Gastroesophageal sphincter (tissue), 4 donors: ENCODE data around the gene SMARCA2. TPM values are rescaled to one million over a fixed set of nuclear protein-coding genes. Genes with fewer than 3 reads are reported as not detected.

Experiments
- ATAC-seq: fragments of 150-250 bp; one replicate; pipeline ENCODE4 v1.9.1; 2016; ENCODE audit warnings: mild to moderate bottlenecking, moderate library complexity
- H3K27ac ChIP-seq, 4 donors: fragments of 200-600 bp; sonication (generic) in 3 of 4; 1 replicate in 3 of 4; 2 replicates in 1 of 4; pipeline ENCODE4 v1.5.1; 2016 to 2019
- H3K27me3 ChIP-seq: fragments of 200-600 bp; sonication (generic); one replicate; pipeline ENCODE4 v1.5.1; 2019
- H3K36me3 ChIP-seq, 2 donors: fragments of 200-600 bp; sonication (generic); one replicate each; pipeline ENCODE4 v1.5.1; 2019; ENCODE audit warnings: control low read depth in 1 of 2
- H3K4me1 ChIP-seq, 3 donors: fragments of 200-600 bp; sonication (generic); 1 replicate in 2 of 3; 2 replicates in 1 of 3; pipeline ENCODE4 v1.5.1; 2016 to 2019; ENCODE audit warnings: control low read depth in 2 of 3
- H3K4me3 ChIP-seq, 2 donors: fragments of 200-600 bp; sonication (generic); one replicate each; pipeline ENCODE4 v1.5.1; 2019; ENCODE audit warnings: mild to moderate bottlenecking in 1 of 2, moderate library complexity in 1 of 2
- H3K9me3 ChIP-seq, 3 donors: fragments of 200-600 bp; sonication (generic); one replicate each; pipeline ENCODE4 v1.5.1; 2017 to 2019; ENCODE audit warnings: control low read depth in 2 of 3
- CTCF ChIP-seq, 4 experiments: fragments of 200-600 bp in 2 of 4; fragments of 450-650 bp in 2 of 4; sonication (generic) in 1 of 4; IDR thresholded peaks; one replicate each; pipeline ENCODE4 v1.5.1; 2017 to 2019; ENCODE audit warnings: antibody characterized with exemption in 4 of 4, mild to moderate bottlenecking in 2 of 4, moderate library complexity in 2 of 4
- EP300 ChIP-seq: sonication (generic); formaldehyde crosslinking; IDR thresholded peaks from one replicate; pipeline ENCODE4 v1.6.1; 2017; ENCODE audit warnings: antibody characterized with exemption, mild to moderate bottlenecking
- POLR2A ChIP-seq, 2 donors: fragments of 450-650 bp; IDR thresholded peaks; one replicate each; pipeline ENCODE4 v1.6.1; 2017; ENCODE audit warnings: antibody characterized with exemption in 2 of 2, mild to moderate bottlenecking in 2 of 2, moderate library complexity in 1 of 2
- POLR2AphosphoS5 ChIP-seq: sonication (generic); formaldehyde crosslinking; IDR thresholded peaks from one replicate; pipeline ENCODE4 v1.6.1; 2017; ENCODE audit warnings: antibody characterized with exemption
- WGBS, 2 donors: methylation state at CpG; one replicate each; pipeline ENCODE4 v1.1.5; 2018; ENCODE audit warnings: low coverage in 1 of 2; 5-methylcytosine and 5-hydroxymethylcytosine counted together
- total RNA-seq, 4 donors: library from RNA; depleted of rRNA; stranded (reverse); fragments of >200 nt; gene quantifications; one replicate each; pipeline ENCODE4 v1.1.0, GENCODE V29; 2016

SMARCA2 gene
- total RNA-seq, 4 donors from 2014 or later, result 90.5 to 133 (median 98.5) TPM

GRCh38 chr9:2227144-2227867, 212.2 kb downstream of the SMARCA2 start:
- H3K27me3 ChIP-seq, result no peaks in the 10 kb centered on the region
- peak; percentile 80 for ATAC-seq
- no peaks in the 10 kb centered on the region for H3K4me1 ChIP-seq
- TF ChIP-seq CTCF (IDR thresholded peaks at IDR 0.05), result no peak
- TF ChIP-seq POLR2AphosphoS5, result peak; percentile 29
- no peaks in the 10 kb centered on the region for H3K9me3 ChIP-seq
- H3K36me3 ChIP-seq, result no peaks in the 10 kb centered on the region
- peak overlapping the region in 1 of 4 donors; percentile 24 for H3K27ac ChIP-seq
- H3K4me3 ChIP-seq, result no peak overlapping the region
- 80% methylated on average over 3 of the region's 4 CpGs; no CpG with 5 or more reads in 1 of the 2 donors for WGBS, 2 donors

GRCh38 chr9:2228132-2228531, 213.0 kb downstream of the SMARCA2 start:
- TF ChIP-seq CTCF (IDR thresholded peaks at IDR 0.05), result peak in 1 of 4 experiments; percentile 50
- no peak for TF ChIP-seq POLR2AphosphoS5
- no peak for TF ChIP-seq EP300
- WGBS, 2 donors, result 35% methylated on average over 2 of the region's 2 CpGs; no CpG with 5 or more reads in 1 of the 2 donors
- ATAC-seq, result no peak
- H3K36me3 ChIP-seq, result no peaks in the 10 kb centered on the region
- peak overlapping the region in 1 of 4 donors; percentile 24 for H3K27ac ChIP-seq
- H3K9me3 ChIP-seq, result no peaks in the 10 kb centered on the region
- no peaks in the 10 kb centered on the region for H3K4me1 ChIP-seq
- H3K27me3 ChIP-seq, result no peaks in the 10 kb centered on the region
- no peak overlapping the region for H3K4me3 ChIP-seq

- no peaks in the 10 kb centered on the region for H3K9me3 ChIP-seq
- no peaks in the 10 kb centered on the region for H3K36me3 ChIP-seq
- ATAC-seq, result no peak
- TF ChIP-seq CTCF (IDR thresholded peaks at IDR 0.05) (no peak), EP300 (no peak), POLR2AphosphoS5 (no peak), POLR2A (IDR thresholded peaks at IDR 0.05) (no peak)
- 91 to 100% methylated on average over 1 of the region's 2 CpGs for WGBS, 2 donors
- H3K4me3 ChIP-seq, result no peak overlapping the region
- H3K27me3 ChIP-seq, result no peaks in the 10 kb centered on the region
- H3K4me1 ChIP-seq, result no peaks in the 10 kb centered on the region
- no peak overlapping the region for H3K27ac ChIP-seq
Measured at GRCh38 chr9:2228641-2229040, 213.5 kb downstream of the SMARCA2 start.

GRCh38 chr9:2229109-2229721, 214.1 kb downstream of the SMARCA2 start:
- H3K9me3 ChIP-seq, result no peaks in the 10 kb centered on the region
- no peak for ATAC-seq

More at GRCh38 chr9:2229109-2229721, 214.1 kb downstream of the SMARCA2 start:
- H3K27ac ChIP-seq, result no peak overlapping the region
- no peaks in the 10 kb centered on the region for H3K27me3 ChIP-seq
- 66 to 83% methylated on average over 3 of the region's 3 CpGs for WGBS, 2 donors
- H3K4me1 ChIP-seq, result peaks cover 0 to 2% (median 0%) of the 10 kb centered on the region in 3 donors
- TF ChIP-seq CTCF (IDR thresholded peaks at IDR 0.05), result no peak
- no peak for TF ChIP-seq EP300
- no peak for TF ChIP-seq POLR2A (IDR thresholded peaks at IDR 0.05)
- TF ChIP-seq POLR2AphosphoS5, result no peak
- H3K4me3 ChIP-seq, result no peak overlapping the region
- no peaks in the 10 kb centered on the region for H3K36me3 ChIP-seq
